ENCODE data around the gene ASCL4.

ASCL4 gene

DNA sequence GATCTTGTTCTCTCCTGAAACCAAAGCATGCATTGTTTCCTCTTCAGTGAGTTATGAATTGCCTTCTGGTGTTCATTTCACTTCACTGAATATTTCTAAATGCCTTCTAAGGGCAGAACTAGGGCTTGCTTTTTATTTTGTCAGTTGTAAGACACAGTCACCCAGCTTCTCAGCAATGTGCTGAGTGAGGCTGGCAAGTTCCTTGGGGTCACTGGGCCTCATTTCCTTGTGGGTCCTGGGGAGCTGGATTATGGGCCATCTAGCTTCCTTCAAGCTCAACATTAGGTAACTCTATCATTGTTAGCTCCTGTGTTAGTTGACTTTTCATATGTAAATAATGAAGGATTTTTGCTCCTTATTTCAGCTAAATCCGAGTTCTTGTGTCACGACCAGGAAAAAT lies 13.8 kb downstream of the ASCL4 start:
- Mint-ChIP-seq H3K4me1 (peaks cover 7 to 20% of the 10 kb centered on the region in 2 donors), H3K27me3 (peaks cover 24 to 51% of the 10 kb centered on the region in 2 donors), H3K9me3 (peaks cover 4 to 8% of the 10 kb centered on the region in 2 donors), H3K4me3 (no peak overlapping the region), H3K27ac (no peak overlapping the region), H3K36me3 (peaks cover 3 to 10% of the 10 kb centered on the region in 2 donors)
- ATAC-seq (replicated peaks): no peak
- DNase-seq: no peak

DNA sequence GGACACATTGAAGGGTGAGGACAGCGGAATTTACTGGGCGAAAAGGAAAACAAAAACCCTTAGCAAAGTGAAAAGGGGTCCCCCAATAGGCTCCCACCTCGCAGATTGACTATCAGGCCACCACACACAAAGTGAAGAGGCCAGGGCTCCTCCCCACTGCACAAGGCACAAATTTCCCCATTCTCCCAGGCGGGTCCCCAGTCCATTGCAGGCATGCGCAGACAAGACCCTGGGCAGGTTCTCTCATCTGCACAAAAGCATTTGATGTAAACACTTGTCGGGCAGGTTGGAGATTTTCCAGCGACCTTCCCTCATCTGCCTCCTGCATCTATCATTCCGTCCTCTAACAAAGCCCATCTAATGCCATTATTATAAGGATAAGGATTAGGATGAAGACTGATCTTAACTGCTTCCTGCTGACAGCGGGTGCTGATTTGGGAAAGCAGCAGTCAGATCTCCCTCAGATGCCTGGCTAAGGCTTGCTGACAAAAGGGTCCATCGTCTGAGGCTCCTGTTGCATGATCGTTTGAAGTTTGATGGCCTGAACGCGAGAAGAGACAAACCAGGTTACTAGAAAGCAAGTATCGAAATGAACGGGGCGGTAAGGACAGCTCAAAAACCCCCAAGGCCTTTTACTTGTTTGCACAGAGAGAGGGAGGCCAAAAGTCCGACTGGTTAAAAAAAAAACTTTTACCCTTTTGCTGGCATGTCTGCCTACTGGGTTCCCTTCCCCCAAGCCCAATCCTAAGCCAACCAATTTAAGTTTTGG lies 14.4 kb downstream of the ASCL4 start:
- Mint-ChIP-seq H3K36me3 (peaks cover 3 to 10% of the 10 kb centered on the region in 2 donors), H3K9me3 (peaks cover 4 to 9% of the 10 kb centered on the region in 2 donors), H3K27ac (no peak overlapping the region), H3K4me1 (peaks cover 4 to 14% of the 10 kb centered on the region in 2 donors), H3K27me3 (peaks cover 25 to 51% of the 10 kb centered on the region in 2 donors), H3K4me3 (no peak overlapping the region)
- DNase-seq (no peak), ATAC-seq (replicated peaks) (no peak)

DNA sequence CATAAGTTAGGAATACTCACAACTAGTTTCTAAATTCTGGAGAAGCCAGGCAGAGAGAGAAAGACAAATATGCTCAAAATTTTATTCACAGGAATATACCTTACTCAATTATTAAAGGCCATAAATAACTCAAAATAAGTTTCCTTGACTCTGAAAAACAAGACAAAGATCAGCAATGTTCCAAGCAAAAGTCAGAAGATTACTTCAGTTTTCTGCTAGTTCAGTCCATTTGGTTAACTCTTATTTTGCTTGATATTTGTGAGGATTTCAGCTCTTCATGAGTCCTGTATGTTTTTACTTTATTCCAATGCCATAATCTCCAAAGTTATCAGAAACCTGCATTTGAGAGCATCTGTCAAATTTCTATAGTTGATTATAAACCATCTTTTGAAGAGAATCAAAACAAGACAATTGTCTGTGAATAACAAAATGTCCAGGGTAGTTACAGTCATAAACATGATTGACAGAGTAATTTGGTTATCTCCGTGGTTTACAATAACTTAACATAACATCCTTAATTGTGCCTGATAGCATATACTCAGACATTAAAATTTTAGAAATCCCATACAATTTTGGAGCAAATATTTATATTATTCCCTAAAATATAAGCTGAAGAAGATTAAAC lies 17.1 kb downstream of the ASCL4 start:
- Mint-ChIP-seq H3K9me3 (peaks cover 4 to 9% of the 10 kb centered on the region in 2 donors), H3K27me3 (peaks cover 47 to 68% of the 10 kb centered on the region in 2 donors), H3K36me3 (peaks cover 3 to 10% of the 10 kb centered on the region in 2 donors), H3K4me3 (no peak overlapping the region), H3K4me1 (peaks cover 0 to 9% of the 10 kb centered on the region in 2 donors), H3K27ac (no peak overlapping the region)
- no peak for ATAC-seq (replicated peaks)
- DNase-seq: no peak

DNA sequence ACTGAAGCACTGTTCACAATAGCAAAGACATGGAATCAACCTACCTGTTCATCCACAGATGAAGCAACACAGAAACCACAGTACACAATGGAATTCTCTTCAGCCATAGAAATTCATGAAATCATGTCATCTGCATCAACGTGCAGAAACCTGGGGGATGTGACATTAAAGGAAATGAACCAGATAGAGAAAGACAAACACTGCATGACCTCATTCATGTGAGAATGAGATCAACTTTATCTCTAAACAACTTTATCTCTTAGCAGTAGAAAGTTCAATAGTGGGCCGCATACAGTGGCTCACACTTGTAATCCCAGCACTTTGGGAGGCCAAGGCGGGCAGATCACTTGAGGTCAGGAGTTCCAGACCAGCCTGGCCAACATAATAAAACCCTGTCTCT lies 19.9 kb downstream of the ASCL4 start:
- H3K36me3 Mint-ChIP-seq: peaks cover 3 to 10% of the 10 kb centered on the region in 2 donors
- peaks cover 4 to 9% of the 10 kb centered on the region in 2 donors for H3K9me3 Mint-ChIP-seq
- H3K27ac Mint-ChIP-seq: no peak overlapping the region
- DNase-seq (no peak), ATAC-seq (replicated peaks) (no peak)
- H3K4me1 Mint-ChIP-seq: no peaks in the 10 kb centered on the region
- H3K4me3 Mint-ChIP-seq: no peak overlapping the region
- peaks cover 37 to 65% of the 10 kb centered on the region in 2 donors for H3K27me3 Mint-ChIP-seq

DNA sequence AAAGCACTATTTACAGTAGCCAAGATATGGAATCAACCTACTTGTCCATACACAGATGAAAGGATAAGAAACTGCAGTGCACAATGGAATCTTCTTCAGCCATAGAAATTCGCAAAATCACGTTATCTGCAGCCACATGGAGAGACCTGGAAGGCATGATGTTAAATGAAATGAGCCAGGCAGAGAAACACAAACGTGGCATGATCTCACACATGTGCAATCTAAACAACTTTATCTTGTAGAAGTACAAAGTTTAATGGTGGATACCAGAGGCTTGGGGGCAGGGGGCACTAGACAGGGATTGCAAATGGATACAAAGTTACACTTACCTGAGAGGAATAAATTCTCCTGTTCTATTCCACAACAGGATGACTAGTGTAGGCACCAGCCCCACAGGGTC lies 24.1 kb downstream of the ASCL4 start:
- H3K36me3 Mint-ChIP-seq: no peaks in the 10 kb centered on the region
- DNase-seq: no peak
- H3K27ac Mint-ChIP-seq: no peak overlapping the region
- H3K27me3 Mint-ChIP-seq: peaks cover 26 to 50% of the 10 kb centered on the region in 2 donors
- peaks cover 0 to 14% of the 10 kb centered on the region in 2 donors for H3K4me1 Mint-ChIP-seq
- ATAC-seq (replicated peaks): no peak
- H3K4me3 Mint-ChIP-seq: no peak overlapping the region
- H3K9me3 Mint-ChIP-seq: no peaks in the 10 kb centered on the region

DNA sequence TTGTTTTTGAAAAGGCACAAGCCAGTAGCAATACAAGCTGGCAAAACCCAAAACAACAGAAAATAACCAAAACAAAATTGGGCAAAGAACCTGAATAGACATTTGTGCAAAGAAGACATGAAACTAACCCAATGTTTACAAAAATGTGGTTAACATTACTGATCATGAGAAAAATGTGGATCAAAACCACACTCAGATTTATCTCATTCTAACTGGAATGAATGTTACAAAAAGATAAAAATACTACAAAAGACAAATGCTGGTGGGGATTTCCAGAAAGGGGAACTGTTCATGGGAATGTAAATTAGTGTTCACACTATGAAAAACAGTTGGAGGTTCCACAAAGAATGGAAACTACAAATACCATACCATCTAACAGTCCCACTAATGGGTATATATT lies 26.6 kb downstream of the ASCL4 start:
- Mint-ChIP-seq H3K4me3 (no peak overlapping the region), H3K27me3 (peaks cover 6 to 33% of the 10 kb centered on the region in 2 donors), H3K36me3 (no peaks in the 10 kb centered on the region), H3K9me3 (no peaks in the 10 kb centered on the region), H3K27ac (no peak overlapping the region), H3K4me1 (peaks cover 0 to 14% of the 10 kb centered on the region in 2 donors)
- no peak for DNase-seq
- ATAC-seq (replicated peaks): no peak

DNA sequence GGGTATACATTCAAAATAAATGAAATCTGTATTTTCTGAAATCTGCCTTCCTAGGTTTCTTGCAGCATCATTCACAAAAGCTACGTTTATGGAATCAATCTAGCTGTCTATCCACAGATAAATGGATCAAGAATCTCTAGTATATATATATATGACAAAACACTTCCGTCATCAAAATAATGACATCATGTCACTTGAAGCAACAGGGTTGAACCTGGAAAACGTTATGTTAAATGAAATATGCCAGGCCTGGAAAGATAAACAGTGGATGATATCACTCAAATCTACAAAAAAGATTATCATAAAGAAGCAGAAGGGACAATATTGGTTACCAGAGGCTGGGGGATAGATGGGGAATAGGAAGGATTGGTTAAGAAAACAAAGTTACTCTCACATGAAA lies 28.6 kb downstream of the ASCL4 start:
- H3K27ac Mint-ChIP-seq: no peak overlapping the region
- H3K4me1 Mint-ChIP-seq: peaks cover 0 to 14% of the 10 kb centered on the region in 2 donors

DNA sequence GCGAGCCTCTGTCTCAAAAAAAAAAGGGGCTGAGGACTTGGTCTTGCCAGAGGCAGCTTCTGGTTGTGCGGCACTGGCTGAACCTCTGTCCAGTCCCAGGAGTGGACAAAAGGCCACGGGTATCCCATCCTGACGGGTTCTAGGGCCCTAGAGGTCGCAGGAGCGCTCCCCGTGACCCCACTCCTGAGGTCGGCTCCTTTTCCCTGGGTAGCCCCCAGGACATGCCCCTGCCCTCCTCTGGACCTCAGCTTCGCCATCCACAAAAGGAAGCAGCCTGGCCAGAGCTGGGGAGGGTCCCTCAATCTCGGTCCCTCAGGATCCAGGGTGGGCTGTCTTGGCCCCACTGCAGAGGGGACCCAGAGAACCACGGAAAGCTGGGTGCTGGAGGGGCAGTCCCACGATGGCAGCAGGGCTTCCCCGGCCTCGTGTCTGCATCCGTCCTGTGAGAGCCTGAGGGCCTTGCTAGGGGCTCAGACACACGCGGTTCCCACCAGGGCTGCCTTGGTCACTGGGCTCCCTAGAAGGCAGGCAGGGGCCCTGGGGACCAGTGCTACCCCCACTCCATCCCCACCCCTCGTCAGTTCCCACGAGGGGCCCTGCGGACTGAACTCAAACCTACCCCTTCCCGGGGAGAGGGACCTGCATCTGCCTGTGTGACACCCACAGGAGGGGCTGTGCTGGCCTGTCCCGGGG lies 31.1 kb downstream of the ASCL4 start:
- ATAC-seq (replicated peaks) (no peak), DNase-seq (no peak)
- Mint-ChIP-seq H3K36me3 (no peaks in the 10 kb centered on the region), H3K9me3 (no peaks in the 10 kb centered on the region), H3K27me3 (peaks cover 7 to 23% of the 10 kb centered on the region in 2 donors), H3K4me3 (no peak overlapping the region), H3K27ac (no peak overlapping the region), H3K4me1 (peaks cover 0 to 12% of the 10 kb centered on the region in 2 donors)

More for the DNA sequence above, 28.6 kb downstream of the ASCL4 start:
- ATAC-seq (replicated peaks): no peak
- no peaks in the 10 kb centered on the region for H3K36me3 Mint-ChIP-seq
- no peaks in the 10 kb centered on the region for H3K9me3 Mint-ChIP-seq
- DNase-seq: no peak
- H3K27me3 Mint-ChIP-seq: peaks cover 4 to 28% of the 10 kb centered on the region in 2 donors
- H3K4me3 Mint-ChIP-seq: no peak overlapping the region

DNA sequence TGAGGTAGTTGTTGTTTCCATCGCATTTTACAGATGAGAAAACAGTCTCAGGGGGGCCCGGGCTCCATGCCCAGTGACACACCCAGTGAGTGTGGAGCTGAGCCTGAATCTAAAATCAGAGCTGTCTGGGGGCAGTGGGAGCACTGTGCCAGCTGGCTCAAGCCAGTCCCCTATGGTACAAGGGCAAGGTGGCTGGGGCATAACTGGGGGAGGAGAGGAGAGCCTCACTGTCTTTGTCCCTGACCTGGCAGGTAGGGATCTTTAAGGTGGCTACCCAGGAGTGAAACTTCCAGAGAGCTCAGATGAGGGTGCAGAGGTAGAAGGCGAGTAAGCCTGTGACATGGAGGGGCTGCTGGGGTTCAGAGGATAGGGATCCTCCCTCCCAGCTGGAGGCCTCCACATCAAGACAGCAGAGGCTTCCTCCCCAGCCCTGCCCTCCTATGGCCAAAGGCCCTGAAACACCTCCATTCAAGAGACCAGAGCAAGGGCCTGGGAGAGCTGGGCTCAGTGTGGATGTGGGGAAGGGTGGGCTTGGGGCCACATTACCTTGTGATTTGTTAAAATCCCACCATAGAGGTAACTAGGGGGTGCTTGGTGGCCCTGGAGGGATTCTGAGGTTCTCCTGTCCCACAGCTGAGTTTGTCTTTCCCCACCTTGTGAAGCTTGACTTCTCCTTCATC lies 33.1 kb downstream of the ASCL4 start:
- Mint-ChIP-seq H3K4me1 (no peaks in the 10 kb centered on the region), H3K27me3 (peaks cover 9 to 19% of the 10 kb centered on the region in 2 donors), H3K27ac (no peak overlapping the region), H3K9me3 (no peaks in the 10 kb centered on the region), H3K36me3 (no peaks in the 10 kb centered on the region), H3K4me3 (no peak overlapping the region)
- DNase-seq (no peak), ATAC-seq (replicated peaks) (no peak)

DNA sequence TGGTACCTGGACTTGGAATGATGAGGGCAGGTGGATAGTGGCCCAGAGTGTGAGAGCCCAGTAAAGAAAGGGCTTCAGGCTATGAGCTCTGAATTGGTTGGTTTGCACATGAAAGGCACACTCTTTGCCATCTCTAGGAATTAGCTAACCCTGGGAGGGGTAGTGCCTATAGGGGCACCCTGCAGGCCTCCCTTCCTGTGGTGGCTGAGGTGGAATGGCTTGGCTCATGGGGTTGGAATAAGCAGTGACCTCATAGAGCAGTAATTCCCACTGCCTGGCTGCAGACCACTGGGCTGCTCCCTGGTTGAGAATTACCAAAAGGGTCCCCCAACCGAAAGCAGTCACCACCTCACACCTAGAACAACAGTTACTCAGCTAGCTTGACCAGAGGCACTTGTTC lies 42.7 kb downstream of the ASCL4 start:
- no peak for ATAC-seq (replicated peaks)
- peaks cover 2 to 7% of the 10 kb centered on the region in 2 donors for H3K36me3 Mint-ChIP-seq
- peaks cover 12 to 33% of the 10 kb centered on the region in 2 donors for H3K27me3 Mint-ChIP-seq
- H3K9me3 Mint-ChIP-seq: peaks cover 18 to 26% of the 10 kb centered on the region in 2 donors
- H3K27ac Mint-ChIP-seq: no peak overlapping the region
- DNase-seq: no peak
- H3K4me1 Mint-ChIP-seq: peaks cover 0 to under 1% of the 10 kb centered on the region in 2 donors
- H3K4me3 Mint-ChIP-seq: no peak overlapping the region

DNA sequence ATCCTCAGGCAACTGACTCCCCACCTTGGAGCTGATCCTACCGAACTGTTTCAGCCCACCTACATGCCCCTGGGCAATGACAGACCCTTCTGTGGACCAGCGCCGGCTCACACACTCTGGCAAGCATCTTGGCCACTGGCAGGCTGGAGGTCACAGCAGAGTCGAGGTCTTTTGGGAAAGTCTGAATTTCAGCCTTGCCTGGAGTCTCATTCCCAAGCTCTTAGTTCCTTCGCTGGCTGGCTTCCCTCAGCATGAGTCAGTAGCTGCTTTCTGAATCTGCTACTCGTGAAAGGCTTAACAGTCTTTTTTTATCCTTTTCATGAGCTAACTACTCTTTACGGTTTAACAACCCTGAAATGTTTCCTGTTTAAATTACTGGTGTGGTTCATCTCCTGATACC lies 44.5 kb downstream of the ASCL4 start:
- peaks cover 26 to 28% of the 10 kb centered on the region in 2 donors for H3K9me3 Mint-ChIP-seq
- H3K27ac Mint-ChIP-seq: no peak overlapping the region
- H3K36me3 Mint-ChIP-seq: peaks cover 2 to 10% of the 10 kb centered on the region in 2 donors
- peaks cover 0 to 4% of the 10 kb centered on the region in 2 donors for H3K4me1 Mint-ChIP-seq
- H3K4me3 Mint-ChIP-seq: no peak overlapping the region
- ATAC-seq (replicated peaks) (no peak), DNase-seq (no peak)
- H3K27me3 Mint-ChIP-seq: peaks cover 25 to 50% of the 10 kb centered on the region in 2 donors

DNA sequence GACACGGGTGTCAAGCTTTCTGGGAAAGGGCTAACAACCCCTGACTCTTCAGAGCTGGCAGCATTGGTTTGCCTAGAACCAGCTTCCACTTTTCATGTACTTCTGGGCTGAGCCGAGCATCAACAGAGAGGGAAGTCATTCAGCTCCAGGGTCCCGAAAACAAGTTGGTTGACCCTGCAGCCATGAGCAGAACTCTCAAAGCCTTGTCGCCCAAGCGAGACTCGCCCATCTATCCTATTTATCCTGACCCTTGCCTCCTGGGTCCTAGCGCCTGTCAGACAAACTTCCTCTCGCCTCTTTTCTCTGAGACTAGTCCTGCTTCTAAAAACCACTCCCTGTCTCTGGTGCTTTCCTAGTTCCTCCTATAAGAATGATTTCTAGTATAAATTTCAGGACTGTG lies 47.9 kb downstream of the ASCL4 start:
- peaks cover 34 to 36% of the 10 kb centered on the region in 2 donors for H3K9me3 Mint-ChIP-seq
- no peak for ATAC-seq (replicated peaks)

More for the DNA sequence above, 47.9 kb downstream of the ASCL4 start:
- no peak overlapping the region for H3K4me3 Mint-ChIP-seq
- H3K36me3 Mint-ChIP-seq: peaks cover 1 to 10% of the 10 kb centered on the region in 2 donors
- H3K27ac Mint-ChIP-seq: no peak overlapping the region
- no peak for DNase-seq
- H3K4me1 Mint-ChIP-seq: peaks cover 0 to 4% of the 10 kb centered on the region in 2 donors
- peaks cover 22 to 37% of the 10 kb centered on the region in 2 donors for H3K27me3 Mint-ChIP-seq

All from stimulated activated naive B cell treated with anti-CD40 and anti-IgM and Interleukin-4, amounts not matched to agents 10 μg/mL and 1 μg/mL and 100 μg/mL, for 72 hours (primary cell).